Panc1 (cell line): ENCODE measurements around the gene RNF220.

ENCODE experiments used
- POLR2AphosphoS5 ChIP-seq: IDR thresholded peaks from 2 replicates; pipeline ENCODE4 v1.6.1; 2012; ENCODE audit warnings: mild to moderate bottlenecking, low read depth, low read length, moderate library complexity
- SIN3A ChIP-seq: IDR thresholded peaks from 2 replicates; pipeline ENCODE4 v1.6.1; 2012; ENCODE audit warnings: low read depth, mild to moderate bottlenecking, low read length, moderate library complexity, borderline replicate concordance; ENCODE audit not compliant: insufficient read depth
- TCF7L2 ChIP-seq: IDR thresholded peaks from 2 replicates; pipeline ENCODE4 v1.6.1; 2011; ENCODE audit warnings: mild to moderate bottlenecking, low read depth, low read length, inconsistent platforms
- TF ChIP-seq, protein P1 (sequence below): fragments of 450-650 bp; IDR thresholded peaks from 2 replicates; pipeline ENCODE4 v1.5.1; 2017; ENCODE audit warnings: mild to moderate bottlenecking
- TF ChIP-seq, protein P2 (sequence below), 2 experiments: IDR thresholded peaks; 2 replicates each; pipeline ENCODE4 v1.6.1; 2011 to 2012; ENCODE audit warnings: low read depth in 2 of 2, control low read depth in 1 of 2, low read length in 1 of 2, mild to moderate bottlenecking in 1 of 2, moderate library complexity in 1 of 2; ENCODE audit not compliant: insufficient read depth in 1 of 2

DNA sequence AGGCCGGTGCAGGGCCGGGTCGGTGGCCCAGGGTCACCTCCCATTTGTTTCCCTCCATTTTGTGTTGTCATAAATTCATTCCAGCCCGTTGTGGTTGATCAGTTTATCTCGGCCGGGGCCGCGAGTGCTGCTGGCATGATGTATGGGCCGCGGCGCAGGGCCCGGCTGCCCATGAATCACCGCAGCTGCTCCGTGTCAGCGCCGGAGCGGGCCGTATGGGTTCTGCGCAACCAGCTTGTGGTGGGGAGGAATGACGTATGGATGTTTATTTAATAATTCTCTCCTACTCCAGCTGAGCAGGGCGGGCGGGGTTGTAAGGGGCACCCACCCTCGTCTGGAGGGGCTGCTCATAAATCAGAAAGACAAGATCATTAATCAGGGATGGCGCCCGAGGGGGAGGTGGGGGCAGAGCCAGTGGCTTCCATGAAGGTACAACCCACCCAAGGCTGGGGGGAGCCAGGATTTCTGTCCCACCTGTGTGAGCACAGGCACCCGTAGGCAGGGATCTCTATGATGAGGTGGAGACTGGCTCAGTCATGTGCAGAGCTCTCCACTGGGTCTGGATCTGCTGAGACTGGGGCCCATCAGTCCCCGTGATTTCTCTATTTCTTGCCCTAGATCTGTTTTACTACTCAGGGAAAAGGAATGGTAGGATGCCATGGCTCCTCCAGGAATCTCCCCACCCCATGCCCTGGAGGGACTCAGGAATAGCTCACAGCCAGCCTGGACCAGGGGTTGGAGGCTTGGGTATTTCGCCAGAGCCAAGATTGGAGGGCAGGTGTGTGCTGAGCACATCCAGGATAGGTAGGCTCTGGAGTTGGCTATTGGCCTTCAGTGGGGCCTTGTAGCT, 241.4 kb downstream of the RNF220 start:
- TF ChIP-seq POLR2AphosphoS5 = no peak
- TF ChIP-seq, protein P1, sequence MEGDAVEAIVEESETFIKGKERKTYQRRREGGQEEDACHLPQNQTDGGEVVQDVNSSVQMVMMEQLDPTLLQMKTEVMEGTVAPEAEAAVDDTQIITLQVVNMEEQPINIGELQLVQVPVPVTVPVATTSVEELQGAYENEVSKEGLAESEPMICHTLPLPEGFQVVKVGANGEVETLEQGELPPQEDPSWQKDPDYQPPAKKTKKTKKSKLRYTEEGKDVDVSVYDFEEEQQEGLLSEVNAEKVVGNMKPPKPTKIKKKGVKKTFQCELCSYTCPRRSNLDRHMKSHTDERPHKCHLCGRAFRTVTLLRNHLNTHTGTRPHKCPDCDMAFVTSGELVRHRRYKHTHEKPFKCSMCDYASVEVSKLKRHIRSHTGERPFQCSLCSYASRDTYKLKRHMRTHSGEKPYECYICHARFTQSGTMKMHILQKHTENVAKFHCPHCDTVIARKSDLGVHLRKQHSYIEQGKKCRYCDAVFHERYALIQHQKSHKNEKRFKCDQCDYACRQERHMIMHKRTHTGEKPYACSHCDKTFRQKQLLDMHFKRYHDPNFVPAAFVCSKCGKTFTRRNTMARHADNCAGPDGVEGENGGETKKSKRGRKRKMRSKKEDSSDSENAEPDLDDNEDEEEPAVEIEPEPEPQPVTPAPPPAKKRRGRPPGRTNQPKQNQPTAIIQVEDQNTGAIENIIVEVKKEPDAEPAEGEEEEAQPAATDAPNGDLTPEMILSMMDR = no peak
- TF ChIP-seq, protein P2, sequence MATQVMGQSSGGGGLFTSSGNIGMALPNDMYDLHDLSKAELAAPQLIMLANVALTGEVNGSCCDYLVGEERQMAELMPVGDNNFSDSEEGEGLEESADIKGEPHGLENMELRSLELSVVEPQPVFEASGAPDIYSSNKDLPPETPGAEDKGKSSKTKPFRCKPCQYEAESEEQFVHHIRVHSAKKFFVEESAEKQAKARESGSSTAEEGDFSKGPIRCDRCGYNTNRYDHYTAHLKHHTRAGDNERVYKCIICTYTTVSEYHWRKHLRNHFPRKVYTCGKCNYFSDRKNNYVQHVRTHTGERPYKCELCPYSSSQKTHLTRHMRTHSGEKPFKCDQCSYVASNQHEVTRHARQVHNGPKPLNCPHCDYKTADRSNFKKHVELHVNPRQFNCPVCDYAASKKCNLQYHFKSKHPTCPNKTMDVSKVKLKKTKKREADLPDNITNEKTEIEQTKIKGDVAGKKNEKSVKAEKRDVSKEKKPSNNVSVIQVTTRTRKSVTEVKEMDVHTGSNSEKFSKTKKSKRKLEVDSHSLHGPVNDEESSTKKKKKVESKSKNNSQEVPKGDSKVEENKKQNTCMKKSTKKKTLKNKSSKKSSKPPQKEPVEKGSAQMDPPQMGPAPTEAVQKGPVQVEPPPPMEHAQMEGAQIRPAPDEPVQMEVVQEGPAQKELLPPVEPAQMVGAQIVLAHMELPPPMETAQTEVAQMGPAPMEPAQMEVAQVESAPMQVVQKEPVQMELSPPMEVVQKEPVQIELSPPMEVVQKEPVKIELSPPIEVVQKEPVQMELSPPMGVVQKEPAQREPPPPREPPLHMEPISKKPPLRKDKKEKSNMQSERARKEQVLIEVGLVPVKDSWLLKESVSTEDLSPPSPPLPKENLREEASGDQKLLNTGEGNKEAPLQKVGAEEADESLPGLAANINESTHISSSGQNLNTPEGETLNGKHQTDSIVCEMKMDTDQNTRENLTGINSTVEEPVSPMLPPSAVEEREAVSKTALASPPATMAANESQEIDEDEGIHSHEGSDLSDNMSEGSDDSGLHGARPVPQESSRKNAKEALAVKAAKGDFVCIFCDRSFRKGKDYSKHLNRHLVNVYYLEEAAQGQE (IDR thresholded peaks at IDR 0.05; ENCODE audit: insufficient read depth in 1 of 2, low read depth in 2 of 2, low read length in 1 of 2) = no peak
- TF ChIP-seq SIN3A = no peak
- TF ChIP-seq TCF7L2 = no peak
